Fibroblast of lung (primary cell): Measurements from ENCODE around the gene MYOCD.

Source experiments
- EZH2 ChIP-seq: IDR thresholded peaks from 2 replicates; pipeline ENCODE4 v1.5.1; 2012; ENCODE audit warnings: low read length, control low read depth, mild to moderate bottlenecking; ENCODE audit errors: missing control alignments
- TF ChIP-seq, protein P1 (sequence below), 2 donors: IDR thresholded peaks in 1 of 2; conservative IDR thresholded peaks in 1 of 2; 1 replicate in 1 of 2; 2 replicates in 1 of 2; pipeline ENCODE4 v1.5.1; 2011 to 2012; ENCODE audit warnings: low read length in 2 of 2, control low read depth in 1 of 2, inconsistent platforms in 1 of 2, low read depth in 1 of 2, mild to moderate bottlenecking in 1 of 2

DNA sequence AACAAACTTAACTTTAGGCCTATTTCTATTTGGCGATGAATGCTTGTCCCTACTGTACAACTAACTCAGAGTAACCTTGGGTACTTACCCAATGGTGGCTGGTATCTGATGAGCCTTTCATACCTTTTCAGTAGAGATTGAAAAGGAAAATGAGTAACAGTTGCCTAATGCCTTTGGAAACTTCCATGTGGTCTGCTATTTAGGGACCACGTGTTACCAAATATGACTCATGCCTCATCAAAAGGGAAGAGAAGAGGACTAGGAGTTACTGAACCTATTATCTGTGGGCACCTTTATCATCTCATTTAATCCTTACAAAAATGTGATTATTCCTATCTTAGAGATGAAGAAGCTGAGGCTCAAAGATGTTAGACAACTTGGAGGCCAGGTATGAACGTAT lies 8.1 kb downstream of the MYOCD start:
- TF ChIP-seq, protein P1, sequence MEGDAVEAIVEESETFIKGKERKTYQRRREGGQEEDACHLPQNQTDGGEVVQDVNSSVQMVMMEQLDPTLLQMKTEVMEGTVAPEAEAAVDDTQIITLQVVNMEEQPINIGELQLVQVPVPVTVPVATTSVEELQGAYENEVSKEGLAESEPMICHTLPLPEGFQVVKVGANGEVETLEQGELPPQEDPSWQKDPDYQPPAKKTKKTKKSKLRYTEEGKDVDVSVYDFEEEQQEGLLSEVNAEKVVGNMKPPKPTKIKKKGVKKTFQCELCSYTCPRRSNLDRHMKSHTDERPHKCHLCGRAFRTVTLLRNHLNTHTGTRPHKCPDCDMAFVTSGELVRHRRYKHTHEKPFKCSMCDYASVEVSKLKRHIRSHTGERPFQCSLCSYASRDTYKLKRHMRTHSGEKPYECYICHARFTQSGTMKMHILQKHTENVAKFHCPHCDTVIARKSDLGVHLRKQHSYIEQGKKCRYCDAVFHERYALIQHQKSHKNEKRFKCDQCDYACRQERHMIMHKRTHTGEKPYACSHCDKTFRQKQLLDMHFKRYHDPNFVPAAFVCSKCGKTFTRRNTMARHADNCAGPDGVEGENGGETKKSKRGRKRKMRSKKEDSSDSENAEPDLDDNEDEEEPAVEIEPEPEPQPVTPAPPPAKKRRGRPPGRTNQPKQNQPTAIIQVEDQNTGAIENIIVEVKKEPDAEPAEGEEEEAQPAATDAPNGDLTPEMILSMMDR (conservative IDR thresholded peaks at IDR 0.05 in 1 of 2, IDR thresholded peaks at IDR 0.05 in 1 of 2; ENCODE audit: low read depth in 1 of 2, low read length in 2 of 2), result no peak
- no peak for TF ChIP-seq EZH2
